ENCODE measurements around the gene GPC6.

GPC6 gene

GRCh38 chr13:93951108-93951507 lies 724.5 kb downstream of the GPC6 start:
- DNase-seq: no peak

GRCh38 chr13:93951951-93952350 lies 725.3 kb downstream of the GPC6 start:
- DNase-seq: no peak

- DNase-seq: no peak
Measured at GRCh38 chr13:93953841-93954240, 727.2 kb downstream of the GPC6 start.

GRCh38 chr13:93955904-93956303 lies 729.3 kb downstream of the GPC6 start:
- no peak for DNase-seq

- DNase-seq: no peak
Measured at GRCh38 chr13:93956426-93956825, 729.8 kb downstream of the GPC6 start.

GRCh38 chr13:93957371-93957770 lies 730.8 kb downstream of the GPC6 start:
- no peak for DNase-seq

- DNase-seq: no peak
Measured at GRCh38 chr13:93959796-93960533, 733.4 kb downstream of the GPC6 start.

- DNase-seq: no peak
Measured at GRCh38 chr13:93963266-93964145, 736.9 kb downstream of the GPC6 start.

GRCh38 chr13:93964146-93964512 lies 737.5 kb downstream of the GPC6 start:
- DNase-seq: no peak

GRCh38 chr13:93965587-93965986 lies 739.0 kb downstream of the GPC6 start:
- DNase-seq: no peak

GRCh38 chr13:93966267-93966936 lies 739.8 kb downstream of the GPC6 start:
- DNase-seq: no peak

- no peak for DNase-seq
Measured at GRCh38 chr13:93967286-93967685, 740.7 kb downstream of the GPC6 start.

- no peak for DNase-seq
Measured at GRCh38 chr13:93975242-93975641, 748.6 kb downstream of the GPC6 start.

GRCh38 chr13:93976528-93976927 lies 749.9 kb downstream of the GPC6 start:
- DNase-seq: no peak

- DNase-seq: no peak
Measured at GRCh38 chr13:93977986-93978385, 751.4 kb downstream of the GPC6 start.

- DNase-seq: no peak
Measured at GRCh38 chr13:93981426-93981977, 754.9 kb downstream of the GPC6 start.

GRCh38 chr13:93982179-93982918 lies 755.7 kb downstream of the GPC6 start:
- no peak for DNase-seq

GRCh38 chr13:93984052-93984451 lies 757.4 kb downstream of the GPC6 start:
- no peak for DNase-seq

- no peak for DNase-seq
Measured at GRCh38 chr13:93984876-93985275, 758.3 kb downstream of the GPC6 start.

- no peak for DNase-seq
Measured at GRCh38 chr13:93987458-93987857, 760.9 kb downstream of the GPC6 start.

- DNase-seq: no peak
Measured at GRCh38 chr13:93991569-93991968, 765.0 kb downstream of the GPC6 start.

GRCh38 chr13:93996481-93996880 lies 769.9 kb downstream of the GPC6 start:
- DNase-seq: no peak

GRCh38 chr13:94006296-94006695 lies 779.7 kb downstream of the GPC6 start:
- no peak for DNase-seq
